IPS-15b (cell line): ENCODE results near the gene SSX2IP.

Experiments
- H3K27me3 ChIP-seq: one replicate; pipeline ENCODE4 v1.6.1; 2013; ENCODE audit warnings: low read length; ENCODE audit not compliant: control insufficient read depth, insufficient read depth
- H3K36me3 ChIP-seq: one replicate; pipeline ENCODE4 v1.6.1; 2013; ENCODE audit warnings: low read length; ENCODE audit not compliant: control insufficient read depth, insufficient read depth
- H3K4me1 ChIP-seq: one replicate; pipeline ENCODE4 v1.6.1; 2013; ENCODE audit warnings: mild to moderate bottlenecking, low read length; ENCODE audit not compliant: control insufficient read depth, insufficient read depth
- H3K4me3 ChIP-seq: one replicate; pipeline ENCODE4 v1.5.1; 2013; ENCODE audit warnings: low read depth, low read length
- H3K9ac ChIP-seq: one replicate; pipeline ENCODE4 v1.6.1; 2013; ENCODE audit warnings: low read depth, mild to moderate bottlenecking, low read length
- H3K9me3 ChIP-seq: one replicate; pipeline ENCODE4 v1.6.1; 2013; ENCODE audit warnings: mild to moderate bottlenecking, low read length; ENCODE audit not compliant: control insufficient read depth, insufficient read depth

Gene SSX2IP

GRCh38 chr1:84704872-84705417, 14.7 kb upstream of the SSX2IP start:
- H3K4me3 ChIP-seq = no peak overlapping the region
- no peaks in the 10 kb centered on the region for H3K9me3 ChIP-seq
- H3K9ac ChIP-seq = no peak overlapping the region
- no peaks in the 10 kb centered on the region for H3K36me3 ChIP-seq
- H3K4me1 ChIP-seq = no peaks in the 10 kb centered on the region
- no peaks in the 10 kb centered on the region for H3K27me3 ChIP-seq

- H3K9ac ChIP-seq = no peak overlapping the region
- no peaks in the 10 kb centered on the region for H3K9me3 ChIP-seq
- peaks cover 3% of the 10 kb centered on the region for H3K4me1 ChIP-seq
- no peaks in the 10 kb centered on the region for H3K27me3 ChIP-seq
- no peak overlapping the region for H3K4me3 ChIP-seq
- no peaks in the 10 kb centered on the region for H3K36me3 ChIP-seq
These were observed 13.2 kb upstream of the SSX2IP start for GRCh38 chr1:84703431-84703830.

GRCh38 chr1:84702143-84702542, 11.9 kb upstream of the SSX2IP start:
- Histone ChIP-seq H3K27me3 (no peaks in the 10 kb centered on the region), H3K9me3 (no peaks in the 10 kb centered on the region), H3K9ac (no peak overlapping the region), H3K4me3 (no peak overlapping the region), H3K4me1 (peaks cover 7% of the 10 kb centered on the region), H3K36me3 (no peaks in the 10 kb centered on the region)

- no peak overlapping the region for H3K9ac ChIP-seq
- no peaks in the 10 kb centered on the region for H3K36me3 ChIP-seq
- H3K27me3 ChIP-seq = no peaks in the 10 kb centered on the region
- no peaks in the 10 kb centered on the region for H3K9me3 ChIP-seq
- no peak overlapping the region for H3K4me3 ChIP-seq
- peaks cover 7% of the 10 kb centered on the region for H3K4me1 ChIP-seq
These were observed 11.1 kb upstream of the SSX2IP start for GRCh38 chr1:84701376-84701775.

GRCh38 chr1:84700070-84700469, 9.8 kb upstream of the SSX2IP start:
- Histone ChIP-seq H3K9ac (no peak overlapping the region), H3K4me3 (no peak overlapping the region), H3K36me3 (no peaks in the 10 kb centered on the region), H3K9me3 (no peaks in the 10 kb centered on the region), H3K4me1 (peaks cover 7% of the 10 kb centered on the region), H3K27me3 (no peaks in the 10 kb centered on the region)

- Histone ChIP-seq H3K4me1 (peaks cover 7% of the 10 kb centered on the region), H3K27me3 (no peaks in the 10 kb centered on the region), H3K9ac (no peak overlapping the region), H3K9me3 (no peaks in the 10 kb centered on the region), H3K36me3 (no peaks in the 10 kb centered on the region), H3K4me3 (no peak overlapping the region)
These were observed 8.2 kb upstream of the SSX2IP start for GRCh38 chr1:84698151-84699110.

GRCh38 chr1:84693785-84694184, 3.5 kb upstream of the SSX2IP start:
- H3K9ac ChIP-seq = no peak overlapping the region
- H3K36me3 ChIP-seq = no peaks in the 10 kb centered on the region
- H3K27me3 ChIP-seq = no peaks in the 10 kb centered on the region
- no peaks in the 10 kb centered on the region for H3K9me3 ChIP-seq
- no peak overlapping the region for H3K4me3 ChIP-seq
- H3K4me1 ChIP-seq = peaks cover 10% of the 10 kb centered on the region

- Histone ChIP-seq H3K36me3 (no peaks in the 10 kb centered on the region), H3K27me3 (no peaks in the 10 kb centered on the region), H3K4me3 (no peak overlapping the region), H3K4me1 (peaks cover 4% of the 10 kb centered on the region), H3K9ac (no peak overlapping the region), H3K9me3 (no peaks in the 10 kb centered on the region)
These were observed 2.7 kb upstream of the SSX2IP start for GRCh38 chr1:84693005-84693404.

GRCh38 chr1:84692391-84692790, 2.1 kb upstream of the SSX2IP start:
- Histone ChIP-seq H3K4me1 (peaks cover 4% of the 10 kb centered on the region), H3K9ac (no peak overlapping the region), H3K36me3 (no peaks in the 10 kb centered on the region), H3K9me3 (no peaks in the 10 kb centered on the region), H3K27me3 (no peaks in the 10 kb centered on the region), H3K4me3 (no peak overlapping the region)

- H3K9ac ChIP-seq = peak overlapping the region; percentile 86
- H3K27me3 ChIP-seq = no peaks in the 10 kb centered on the region
- H3K9me3 ChIP-seq = no peaks in the 10 kb centered on the region
- peaks cover 4% of the 10 kb centered on the region for H3K4me1 ChIP-seq
- peak overlapping the region; percentile 86 for H3K4me3 ChIP-seq
- H3K36me3 ChIP-seq = no peaks in the 10 kb centered on the region
These were observed 992 bp upstream of the SSX2IP start for GRCh38 chr1:84691122-84691783.

- peaks cover 4% of the 10 kb centered on the region for H3K4me1 ChIP-seq
- H3K9ac ChIP-seq = peak overlapping the region; percentile 27
- no peaks in the 10 kb centered on the region for H3K27me3 ChIP-seq
- H3K9me3 ChIP-seq = no peaks in the 10 kb centered on the region
- no peaks in the 10 kb centered on the region for H3K36me3 ChIP-seq
- peak overlapping the region; percentile 63 for H3K4me3 ChIP-seq
These were observed 506 bp downstream of the SSX2IP start for GRCh38 chr1:84689514-84690396.
